Astrocyte (in vitro differentiated cells and primary cell): ENCODE measurements around the gene VPS36.

Experiments used
- EZH2 ChIP-seq: IDR thresholded peaks from 2 replicates; pipeline ENCODE4 v1.6.1; 2012; ENCODE audit warnings: mild to moderate bottlenecking, low read length, inconsistent platforms; ENCODE audit not compliant: insufficient read depth
- TF ChIP-seq, protein P1 (sequence below): IDR thresholded peaks from 2 replicates; pipeline ENCODE4 v1.5.1; 2011; ENCODE audit warnings: low read depth, mild to moderate bottlenecking, inconsistent platforms, low read length, moderate library complexity; ENCODE audit not compliant: insufficient read depth

DNA sequence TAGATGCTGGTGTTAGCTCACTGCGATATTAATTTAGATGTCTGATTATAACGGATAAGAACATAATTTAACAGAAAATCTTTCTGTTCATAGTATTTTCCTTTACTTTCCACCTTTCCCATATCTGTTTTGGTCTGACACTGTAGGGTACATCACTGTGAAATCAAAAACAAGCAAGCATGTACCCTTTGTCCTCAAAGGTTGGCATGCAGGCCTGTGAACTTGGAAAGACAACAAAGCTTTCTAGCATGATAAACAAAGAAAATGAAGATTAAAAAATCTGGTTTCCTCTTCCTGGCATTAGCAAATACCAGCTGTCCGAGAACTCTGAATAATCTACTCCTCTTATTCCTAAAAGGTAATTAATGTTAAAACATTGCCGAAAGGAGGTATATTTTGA lies 76.0 kb downstream of the VPS36 start:
- TF ChIP-seq, protein P1, sequence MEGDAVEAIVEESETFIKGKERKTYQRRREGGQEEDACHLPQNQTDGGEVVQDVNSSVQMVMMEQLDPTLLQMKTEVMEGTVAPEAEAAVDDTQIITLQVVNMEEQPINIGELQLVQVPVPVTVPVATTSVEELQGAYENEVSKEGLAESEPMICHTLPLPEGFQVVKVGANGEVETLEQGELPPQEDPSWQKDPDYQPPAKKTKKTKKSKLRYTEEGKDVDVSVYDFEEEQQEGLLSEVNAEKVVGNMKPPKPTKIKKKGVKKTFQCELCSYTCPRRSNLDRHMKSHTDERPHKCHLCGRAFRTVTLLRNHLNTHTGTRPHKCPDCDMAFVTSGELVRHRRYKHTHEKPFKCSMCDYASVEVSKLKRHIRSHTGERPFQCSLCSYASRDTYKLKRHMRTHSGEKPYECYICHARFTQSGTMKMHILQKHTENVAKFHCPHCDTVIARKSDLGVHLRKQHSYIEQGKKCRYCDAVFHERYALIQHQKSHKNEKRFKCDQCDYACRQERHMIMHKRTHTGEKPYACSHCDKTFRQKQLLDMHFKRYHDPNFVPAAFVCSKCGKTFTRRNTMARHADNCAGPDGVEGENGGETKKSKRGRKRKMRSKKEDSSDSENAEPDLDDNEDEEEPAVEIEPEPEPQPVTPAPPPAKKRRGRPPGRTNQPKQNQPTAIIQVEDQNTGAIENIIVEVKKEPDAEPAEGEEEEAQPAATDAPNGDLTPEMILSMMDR, result no peak
- no peak for TF ChIP-seq EZH2
